Keratinocyte (primary cell): ENCODE measurements around the gene TIAM1. TPM values are rescaled to one million over a fixed set of nuclear protein-coding genes. Genes with fewer than 3 reads are reported as not detected.

Experiments
- DNase-seq: peaks from one replicate; pipeline ENCODE4 v3.0.0-alpha.2; 2011; ENCODE audit warnings: low read depth, missing footprints, low spot score
- FAIRE-seq: peaks from 2 replicates; lab custom pipeline; 2011; peaks lifted over from hg19 to GRCh38; lab: Jason Lieb, UNC
- H2AFZ ChIP-seq: 2 replicates; pipeline ENCODE4 v1.6.0; 2012; ENCODE audit warnings: low read length, control low read depth, inconsistent platforms; ENCODE audit not compliant: control insufficient read depth
- H3K27ac ChIP-seq: 2 replicates; pipeline ENCODE4 v1.5.1; 2011; ENCODE audit warnings: low read length; ENCODE audit not compliant: control insufficient read depth, insufficient read depth
- H3K27me3 ChIP-seq: 3 replicates; pipeline ENCODE4 v1.6.0; 2011; ENCODE audit warnings: low read length; ENCODE audit not compliant: control insufficient read depth, insufficient read depth; ENCODE audit errors: extremely low read depth
- H3K36me3 ChIP-seq, 2 experiments: 2 replicates in 1 of 2; 3 replicates in 1 of 2; pipeline ENCODE4 v1.5.1; 2011; ENCODE audit warnings: low read length in 2 of 2, mild to moderate bottlenecking in 1 of 2; ENCODE audit not compliant: control insufficient read depth in 2 of 2, insufficient read depth in 2 of 2; ENCODE audit errors: extremely low read depth in 1 of 2
- H3K4me1 ChIP-seq: 3 replicates; pipeline ENCODE4 v1.5.1; 2011; ENCODE audit warnings: low read length; ENCODE audit not compliant: control insufficient read depth, insufficient read depth; ENCODE audit errors: extremely low read depth
- H3K4me2 ChIP-seq: 3 replicates; pipeline ENCODE4 v1.6.0; 2011; ENCODE audit warnings: low read depth, low read length; ENCODE audit not compliant: control insufficient read depth, insufficient read depth; ENCODE audit errors: extremely low read depth
- H3K4me3 ChIP-seq, 3 experiments: fragments of 200-600 bp in 1 of 3; sonication (generic) in 1 of 3; 2 replicates in 2 of 3; 3 replicates in 1 of 3; pipeline ENCODE4 v1.5.1; 2011 to 2016; ENCODE audit warnings: low read length in 3 of 3, mild to moderate bottlenecking in 3 of 3, control low read depth in 2 of 3, inconsistent platforms in 1 of 3, low read depth in 1 of 3, mixed read lengths in 1 of 3, mixed run types in 1 of 3, moderate library complexity in 1 of 3; ENCODE audit not compliant: control insufficient read depth in 2 of 3, insufficient read depth in 2 of 3; ENCODE audit errors: extremely low read depth in 1 of 3
- H3K79me2 ChIP-seq: 2 replicates; pipeline ENCODE4 v1.6.0; 2012; ENCODE audit warnings: low read length; ENCODE audit not compliant: control insufficient read depth, insufficient read depth
- H3K9ac ChIP-seq: 3 replicates; pipeline ENCODE4 v1.6.0; 2011; ENCODE audit warnings: low read length; ENCODE audit not compliant: control insufficient read depth, insufficient read depth; ENCODE audit errors: extremely low read depth
- H3K9me1 ChIP-seq: 3 replicates; pipeline ENCODE4 v1.6.0; 2011; ENCODE audit warnings: low read length; ENCODE audit not compliant: control insufficient read depth, insufficient read depth; ENCODE audit errors: extremely low read depth
- H3K9me3 ChIP-seq: 2 replicates; pipeline ENCODE4 v1.5.1; 2012; ENCODE audit warnings: low read depth, low read length; ENCODE audit not compliant: control insufficient read depth
- H4K20me1 ChIP-seq: 3 replicates; pipeline ENCODE4 v1.6.0; 2011; ENCODE audit warnings: low read length; ENCODE audit not compliant: control insufficient read depth, insufficient read depth; ENCODE audit errors: extremely low read depth
- CTCF ChIP-seq, 3 experiments: IDR thresholded peaks in 1 of 3; conservative IDR thresholded peaks in 1 of 3; optimal IDR thresholded peaks in 1 of 3; 2 replicates in 2 of 3; 3 replicates in 1 of 3; pipeline versions ENCODE3 to v1.5.1; 2011; ENCODE audit warnings: low read length in 3 of 3, mild to moderate bottlenecking in 3 of 3, moderate library complexity in 2 of 3, control low read depth in 1 of 3, inconsistent platforms in 1 of 3; ENCODE audit not compliant: insufficient read depth in 2 of 3; ENCODE audit errors: extremely low read depth in 1 of 3
- EZH2 ChIP-seq: IDR thresholded peaks from one replicate; pipeline ENCODE4 v1.6.1; 2012; ENCODE audit warnings: inconsistent platforms, mild to moderate bottlenecking, low read length, moderate library complexity
- dilution Hi-C: fragments of 300-500 bp; cut with MboI; formaldehyde crosslinking; loops from one replicate; pipeline ENCODE4 v1.7.0; 2020; ENCODE audit warnings: low sequenced_read_pairs; ENCODE audit not compliant: extremely low pct_ligation_motif_present
- polyA plus RNA-seq, 5 experiments: library from polyadenylated mRNA; depleted of rRNA in 3 of 5; stranded (reverse) in 3 of 5; stranded (forward) in 1 of 5; unstranded in 1 of 5; fragments of >200 nt; gene quantifications; 1 replicate in 1 of 5; 2 replicates in 3 of 5; 3 replicates in 1 of 5; pipeline versions ENCODE4 v1.2.1 to v1.2.3, GENCODE V29; 2011 to 2012; ENCODE audit warnings: missing spikeins in 2 of 5, low read depth in 1 of 5, low replicate concordance in 1 of 5

Gene TIAM1
- polyA plus RNA-seq, 1 donor (not counting 4 experiments of a cell fraction or from before 2014, with no cell fraction given) = 8.3 TPM

DNA sequence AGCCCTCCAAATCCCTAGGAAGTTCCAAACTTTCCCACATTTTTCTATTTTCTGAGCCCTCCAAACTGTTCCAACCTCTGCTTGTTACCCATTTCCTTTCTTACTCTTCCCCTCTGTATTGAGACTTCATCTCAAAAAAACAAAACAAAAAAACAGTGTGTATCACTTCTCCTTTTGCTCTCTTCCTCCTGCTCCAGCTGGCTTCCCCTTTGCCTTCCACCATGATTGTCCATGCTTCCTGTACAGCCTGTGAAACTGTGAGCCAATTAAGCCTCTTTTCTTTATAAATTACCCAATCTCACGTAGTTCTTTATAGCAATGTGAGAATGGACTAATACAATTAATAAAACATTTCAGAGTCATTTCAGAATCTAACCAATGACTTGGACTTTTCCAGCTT is 236.2 kb downstream of the TIAM1 start:
- no peaks in the 10 kb centered on the region for H4K20me1 ChIP-seq
- H3K27me3 ChIP-seq = no peaks in the 10 kb centered on the region
- no peaks in the 10 kb centered on the region for H3K36me3 ChIP-seq
- dilution Hi-C loops = no loop called here
- DNase-seq (no peak), FAIRE-seq (no peak)
- no peak overlapping the region for H3K4me3 ChIP-seq
- no peak overlapping the region for H2AFZ ChIP-seq
- H3K9ac ChIP-seq = no peak overlapping the region
- no peak overlapping the region for H3K27ac ChIP-seq
- no peaks in the 10 kb centered on the region for H3K9me3 ChIP-seq
- H3K9me1 ChIP-seq = no peaks in the 10 kb centered on the region
- H3K4me1 ChIP-seq = no peaks in the 10 kb centered on the region
- no peak for TF ChIP-seq EZH2
- no peak for TF ChIP-seq CTCF (optimal IDR thresholded peaks at IDR 0.05 in 1 of 3, IDR thresholded peaks at IDR 0.05 in 1 of 3, conservative IDR thresholded peaks at IDR 0.05 in 1 of 3; ENCODE audit: extremely low read depth in 1 of 3, insufficient read depth in 2 of 3, low read length in 3 of 3)
- no peaks in the 10 kb centered on the region for H3K79me2 ChIP-seq
- no peak overlapping the region for H3K4me2 ChIP-seq

DNA sequence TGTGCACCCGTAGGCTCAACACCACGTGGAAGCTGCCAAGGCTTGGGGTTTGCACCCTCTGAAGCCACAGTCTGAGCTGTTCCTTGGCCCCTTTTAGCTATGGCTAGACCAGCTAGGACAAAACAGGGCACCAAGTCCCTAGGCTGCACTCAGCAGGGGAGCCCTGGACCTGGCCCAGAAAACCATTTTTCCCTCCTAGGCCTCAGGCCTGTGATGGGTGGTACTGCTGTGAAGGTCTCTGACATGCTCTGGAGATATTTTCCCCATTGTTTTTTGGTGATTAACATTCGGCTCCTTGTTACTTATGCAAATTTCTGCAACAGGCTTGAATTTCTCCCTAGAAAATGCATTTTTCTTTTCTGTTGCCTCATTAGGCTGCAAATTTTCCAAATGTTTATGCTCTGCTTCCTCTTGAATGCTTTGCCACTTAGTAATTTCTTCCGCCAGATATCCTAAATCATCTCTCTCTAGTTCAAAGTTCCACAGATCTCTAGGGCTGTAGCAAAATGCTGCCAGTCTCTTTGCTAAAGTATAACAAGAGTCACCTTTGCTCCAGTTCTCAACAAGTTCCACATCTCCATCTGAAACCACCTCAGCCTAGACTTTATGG is 236.8 kb downstream of the TIAM1 start:
- Histone ChIP-seq H3K4me1 (no peaks in the 10 kb centered on the region), H3K9me1 (no peaks in the 10 kb centered on the region), H2AFZ (no peak overlapping the region), H3K9me3 (no peaks in the 10 kb centered on the region), H3K4me2 (no peak overlapping the region), H3K9ac (no peak overlapping the region), H3K79me2 (no peaks in the 10 kb centered on the region), H3K36me3 (no peaks in the 10 kb centered on the region), H3K27me3 (no peaks in the 10 kb centered on the region), H3K4me3 (no peak overlapping the region), H4K20me1 (no peaks in the 10 kb centered on the region), H3K27ac (no peak overlapping the region)
- DNase-seq (no peak), FAIRE-seq (no peak)
- dilution Hi-C loops = no loop called here
- no peak for TF ChIP-seq EZH2
- no peak for TF ChIP-seq CTCF (optimal IDR thresholded peaks at IDR 0.05 in 1 of 3, IDR thresholded peaks at IDR 0.05 in 1 of 3, conservative IDR thresholded peaks at IDR 0.05 in 1 of 3; ENCODE audit: extremely low read depth in 1 of 3, insufficient read depth in 2 of 3, low read length in 3 of 3)
